GM23338 (cell line): ENCODE data around the gene LRRC3C. TPM values are rescaled to one million over a fixed set of nuclear protein-coding genes. Genes with fewer than 3 reads are reported as not detected.

ENCODE experiments used
- ATAC-seq: fragments of 200-7000 bp; cut with Tn5 transposase; 3 replicates; pipeline ENCODE4 v1.9.1; 2020
- DNase-seq: peaks from one replicate; pipeline ENCODE4 v3.0.0-alpha.2; 2015; ENCODE audit warnings: low spot score
- H2AFZ ChIP-seq: fragments of 200-600 bp; sonication (generic); 2 replicates; pipeline ENCODE4 v1.8.0; 2016; ENCODE audit warnings: antibody characterized with exemption, mild to moderate bottlenecking, moderate library complexity
- H3F3A ChIP-seq: fragments of 200-600 bp; sonication (generic); replicated peaks from 2 replicates; pipeline ENCODE4 v1.8.0; 2017; ENCODE audit warnings: antibody characterized with exemption, mixed run types, low read depth
- H3K27ac ChIP-seq: fragments of 200-600 bp; sonication (generic); 2 replicates; pipeline ENCODE4 v1.6.1; 2016; ENCODE audit warnings: low read depth
- H3K27me3 ChIP-seq: fragments of 200-600 bp; sonication (generic); 2 replicates; pipeline ENCODE4 v1.8.0; 2016; ENCODE audit warnings: mild to moderate bottlenecking, mixed run types, moderate library complexity; ENCODE audit not compliant: insufficient read depth
- H3K36me3 ChIP-seq: fragments of 200-600 bp; sonication (generic); 2 replicates; pipeline ENCODE4 v1.8.0; 2016; ENCODE audit warnings: mild to moderate bottlenecking; ENCODE audit not compliant: insufficient read depth
- H3K4me1 ChIP-seq: fragments of 200-600 bp; sonication (generic); 2 replicates; pipeline ENCODE4 v1.8.0; 2016; ENCODE audit warnings: mild to moderate bottlenecking, moderate library complexity; ENCODE audit not compliant: insufficient read depth
- H3K4me2 ChIP-seq: fragments of 200-600 bp; sonication (generic); 2 replicates; pipeline ENCODE4 v1.7.1; 2017; ENCODE audit warnings: mixed run types
- H3K4me3 ChIP-seq: fragments of 200-600 bp; sonication (generic); 2 replicates; pipeline ENCODE4 v1.6.1; 2016; ENCODE audit warnings: mixed run types
- H3K79me2 ChIP-seq: fragments of 200-600 bp; sonication (generic); replicated peaks from 2 replicates; pipeline ENCODE4 v1.8.0; 2017; ENCODE audit warnings: mild to moderate bottlenecking; ENCODE audit not compliant: insufficient read depth
- H3K9me2 ChIP-seq: fragments of 200-600 bp; sonication (generic); 2 replicates; pipeline ENCODE4 v1.8.0; 2017; ENCODE audit not compliant: insufficient read depth
- H4K20me1 ChIP-seq: fragments of 200-600 bp; sonication (generic); replicated peaks from 2 replicates; pipeline ENCODE4 v1.8.0; 2017; ENCODE audit warnings: mild to moderate bottlenecking; ENCODE audit not compliant: insufficient read depth
- H3K27ac Mint-ChIP-seq: 2 replicates; pipeline ENCODE4 v1.8.0; 2020; ENCODE audit warnings: inconsistent platforms, mild to moderate bottlenecking, moderate library complexity, mixed read lengths
- H3K27me3 Mint-ChIP-seq: 3 replicates; pipeline ENCODE4 v1.8.0; 2022; ENCODE audit warnings: low read depth, mild to moderate bottlenecking, moderate library complexity, mixed read lengths, inconsistent platforms; ENCODE audit not compliant: insufficient read depth, poor library complexity
- H3K36me3 Mint-ChIP-seq: 3 replicates; pipeline ENCODE4 v1.8.0; 2021; ENCODE audit warnings: low read depth, mild to moderate bottlenecking, inconsistent platforms, moderate library complexity, mixed read lengths
- H3K4me1 Mint-ChIP-seq: 3 replicates; pipeline ENCODE4 v1.8.0; 2020; ENCODE audit warnings: mild to moderate bottlenecking, inconsistent platforms, mixed read lengths
- H3K4me3 Mint-ChIP-seq: 3 replicates; pipeline ENCODE4 v1.8.0; 2021; ENCODE audit warnings: moderate library complexity, mild to moderate bottlenecking, inconsistent platforms, mixed read lengths
- H3K9me3 Mint-ChIP-seq: 3 replicates; pipeline ENCODE4 v1.8.0; 2020; ENCODE audit warnings: moderate library complexity, mild to moderate bottlenecking, inconsistent platforms, mixed read lengths
- CREB1 ChIP-seq: fragments of 250-450 bp; sonication (Bioruptor Pico); IDR thresholded peaks from 2 replicates; pipeline ENCODE4 v1.5.0; 2020; ENCODE audit warnings: low read depth, mild to moderate bottlenecking, moderate library complexity
- CTCF ChIP-seq, 2 experiments: fragments of 200-600 bp in 1 of 2; sonication (generic) in 1 of 2; conservative IDR thresholded peaks; 2 replicates each; pipeline versions ENCODE4 v1.5.1 to v1.6.1; 2016 to 2017; ENCODE audit warnings: antibody characterized with exemption in 2 of 2, low read depth in 2 of 2, mild to moderate bottlenecking in 2 of 2, moderate library complexity in 1 of 2
- ETS1 ChIP-seq: IDR thresholded peaks from 2 replicates; pipeline ENCODE4 v1.6.1; 2016; ENCODE audit warnings: antibody characterized with exemption
- EZH2phosphoT487 ChIP-seq: fragments of 200-600 bp; sonication (generic); IDR thresholded peaks from one replicate; pipeline ENCODE4 v1.8.1; 2018; ENCODE audit warnings: antibody characterized with exemption; ENCODE audit not compliant: unreplicated experiment
- JUNB ChIP-seq: IDR thresholded peaks from one replicate; pipeline ENCODE4 v1.6.1; 2016; ENCODE audit warnings: antibody characterized with exemption; ENCODE audit not compliant: unreplicated experiment
- NANOG ChIP-seq: IDR thresholded peaks from 2 replicates; pipeline ENCODE4 v1.6.1; 2016; ENCODE audit warnings: antibody characterized with exemption, borderline replicate concordance
- POLR2AphosphoS5 ChIP-seq: IDR thresholded peaks from 2 replicates; pipeline ENCODE4 v1.6.1; 2016; ENCODE audit warnings: antibody characterized with exemption, low read depth
- REST ChIP-seq: IDR thresholded peaks from one replicate; pipeline ENCODE4 v1.6.1; 2018; ENCODE audit warnings: antibody characterized with exemption; ENCODE audit not compliant: unreplicated experiment
- STAT1 ChIP-seq: IDR thresholded peaks from one replicate; pipeline ENCODE4 v1.6.1; 2016; ENCODE audit warnings: antibody characterized with exemption; ENCODE audit not compliant: unreplicated experiment
- ZNF114 ChIP-seq: fragments of 250-450 bp; sonication (Bioruptor Pico); IDR thresholded peaks from 2 replicates; pipeline ENCODE4 v1.5.0; 2020; ENCODE audit warnings: mild to moderate bottlenecking, moderate library complexity
- ZNF331 ChIP-seq: fragments of 250-450 bp; sonication (Bioruptor Pico); IDR thresholded peaks from 2 replicates; pipeline ENCODE4 v1.5.0; 2020; ENCODE audit warnings: low read depth, mild to moderate bottlenecking, moderate library complexity
- polyA plus RNA-seq: library from polyadenylated mRNA; unstranded; fragments of >200 nt; fragmentation: Nextera tagmentation; extraction: Ambion mirVana; gene quantifications from 2 replicates; pipeline ENCODE4 v1.2.1, GENCODE V29; 2016
- total RNA-seq: library from RNA; depleted of rRNA; stranded (reverse); fragments of >200 nt; shearing (Covaris generic); gene quantifications from 2 replicates; pipeline ENCODE4 v1.2.3, GENCODE V29; 2014

Gene LRRC3C
- total and polyA plus RNA-seq, 2 experiments from 2014 or later: 0.24 TPM; not detected in 1

- TF ChIP-seq REST: no peak
Observed at GRCh38 chr17:39966771-39967170, 39.2 kb downstream of the LRRC3C start (continued).

GRCh38 chr17:39968761-39969160 is 41.2 kb downstream of the LRRC3C start:
- Histone ChIP-seq H3K27me3 (no peaks in the 10 kb centered on the region; the same call in 1 of the 2 replicates), H3F3A (no peaks in the 10 kb centered on the region), H3K9me2 (no peaks in the 10 kb centered on the region), H2AFZ (no peak overlapping the region), H3K27ac (no peak overlapping the region), H3K4me1 (no peaks in the 10 kb centered on the region), H4K20me1 (no peaks in the 10 kb centered on the region), H3K4me3 (no peak overlapping the region), H3K4me2 (no peak overlapping the region), H3K36me3 (no peaks in the 10 kb centered on the region), H3K79me2 (no peaks in the 10 kb centered on the region)
- H3K9me3 Mint-ChIP-seq: no peaks in the 10 kb centered on the region
- no peak for ATAC-seq
- H3K4me3 Mint-ChIP-seq: no peak overlapping the region
- DNase-seq: no peak
- H3K27me3 Mint-ChIP-seq: peaks cover 11% of the 10 kb centered on the region
- TF ChIP-seq JUNB (no peak), EZH2phosphoT487 (no peak)
- no peaks in the 10 kb centered on the region for H3K36me3 Mint-ChIP-seq
- peaks cover 2% of the 10 kb centered on the region; the same call in 2 of the 3 replicates for H3K4me1 Mint-ChIP-seq
- no peak overlapping the region for H3K27ac Mint-ChIP-seq

GRCh38 chr17:39969375-39969774 is 41.8 kb downstream of the LRRC3C start:
- DNase-seq: no peak
- H3K4me1 Mint-ChIP-seq: no peaks in the 10 kb centered on the region; the same call in 2 of the 3 replicates
- TF ChIP-seq CREB1 (CRISPR knock-in tag): no peak
- TF ChIP-seq JUNB: no peak
- no peak for TF ChIP-seq NANOG
- TF ChIP-seq ZNF114 (CRISPR knock-in tag): no peak
- no peak for TF ChIP-seq EZH2phosphoT487
- TF ChIP-seq REST: no peak
- no peak for TF ChIP-seq CTCF (conservative IDR thresholded peaks at IDR 0.05; ENCODE audit: low read depth in 2 of 2)
- TF ChIP-seq ETS1: no peak
- TF ChIP-seq STAT1: no peak
- no peak for TF ChIP-seq POLR2AphosphoS5
- TF ChIP-seq ZNF331 (CRISPR knock-in tag): no peak

More at GRCh38 chr17:39969375-39969774, 41.8 kb downstream of the LRRC3C start:
- Histone ChIP-seq H2AFZ (no peak overlapping the region), H3F3A (no peaks in the 10 kb centered on the region), H4K20me1 (no peaks in the 10 kb centered on the region), H3K4me1 (no peaks in the 10 kb centered on the region), H3K4me2 (no peak overlapping the region), H3K9me2 (no peaks in the 10 kb centered on the region), H3K36me3 (no peaks in the 10 kb centered on the region), H3K27me3 (no peaks in the 10 kb centered on the region; the same call in 1 of the 2 replicates), H3K27ac (no peak overlapping the region), H3K79me2 (no peaks in the 10 kb centered on the region), H3K4me3 (no peak overlapping the region)
- no peaks in the 10 kb centered on the region for H3K36me3 Mint-ChIP-seq
- H3K4me3 Mint-ChIP-seq: no peak overlapping the region
- H3K27ac Mint-ChIP-seq: no peak overlapping the region
- ATAC-seq: no peak
- no peaks in the 10 kb centered on the region for H3K9me3 Mint-ChIP-seq
- peaks cover 10% of the 10 kb centered on the region for H3K27me3 Mint-ChIP-seq
